Esophagus squamous epithelium (tissue), 5 donors: ENCODE data around the gene PIK3C2G. TPM values are rescaled to one million over a fixed set of nuclear protein-coding genes. Genes with fewer than 3 reads are reported as not detected.

Experiments
- DNase-seq: peaks from one replicate; lab custom pipeline; 2025; lab: John Stamatoyannopoulos, UW
- H3K27ac ChIP-seq, 4 donors: fragments of 200-600 bp; sonication (generic); one replicate each; pipeline ENCODE4 v1.5.1; 2016 to 2019; ENCODE audit warnings: mild to moderate bottlenecking in 1 of 4
- H3K27me3 ChIP-seq, 4 donors: fragments of 200-600 bp; sonication (generic); 1 replicate in 3 of 4; 2 replicates in 1 of 4; pipeline versions ENCODE4 v1.5.1 to v1.6.0; 2017 to 2021; ENCODE audit warnings: antibody characterized with exemption in 1 of 4
- H3K36me3 ChIP-seq, 3 donors: fragments of 200-600 bp; sonication (generic); one replicate each; pipeline ENCODE4 v1.5.1; 2016 to 2019
- H3K4me1 ChIP-seq, 3 donors: fragments of 200-600 bp; sonication (generic); one replicate each; pipeline ENCODE4 v1.5.1; 2017 to 2019
- H3K4me3 ChIP-seq, 4 donors: fragments of 200-600 bp; sonication (generic); 1 replicate in 3 of 4; 2 replicates in 1 of 4; pipeline ENCODE4 v1.5.1; 2016 to 2019; ENCODE audit warnings: mild to moderate bottlenecking in 2 of 4, moderate library complexity in 1 of 4
- H3K9me3 ChIP-seq, 3 donors: fragments of 200-600 bp; sonication (generic); one replicate each; pipeline ENCODE4 v1.5.1; 2016 to 2019
- POLR2A ChIP-seq, 4 donors: fragments of 450-650 bp; IDR thresholded peaks; one replicate each; pipeline ENCODE4 v1.6.1; 2017; ENCODE audit warnings: antibody characterized with exemption in 4 of 4, mild to moderate bottlenecking in 4 of 4, moderate library complexity in 3 of 4
- WGBS, 2 donors: methylation state at CpG; one replicate each; pipeline ENCODE4 v1.1.5; 2018; 5-methylcytosine and 5-hydroxymethylcytosine counted together
- intact Hi-C: fragments of 100-400 bp; cut with DNase I; formaldehyde crosslinking; loops from one replicate; pipeline ENCODE4 v1.15.0; 2022
- total RNA-seq, 4 donors: library from RNA; depleted of rRNA; stranded (reverse); fragments of >200 nt; gene quantifications; one replicate each; pipeline ENCODE4 v1.1.0, GENCODE V29; 2016
- TF ChIP-seq, protein P1 (sequence below), 6 experiments: fragments of 450-650 bp in 4 of 6; fragments of 200-600 bp in 2 of 6; sonication (generic) in 2 of 6; IDR thresholded peaks; one replicate each; pipeline ENCODE4 v1.5.1; 2016 to 2019; ENCODE audit warnings: antibody characterized with exemption in 6 of 6, mild to moderate bottlenecking in 4 of 6, moderate library complexity in 4 of 6
- donor health status: DM: yes; HTN: yes; CAD: no.

The PIK3C2G gene
- total RNA-seq, 4 donors from 2014 or later = 3.5 to 12.6 (median 7.2) TPM

DNA sequence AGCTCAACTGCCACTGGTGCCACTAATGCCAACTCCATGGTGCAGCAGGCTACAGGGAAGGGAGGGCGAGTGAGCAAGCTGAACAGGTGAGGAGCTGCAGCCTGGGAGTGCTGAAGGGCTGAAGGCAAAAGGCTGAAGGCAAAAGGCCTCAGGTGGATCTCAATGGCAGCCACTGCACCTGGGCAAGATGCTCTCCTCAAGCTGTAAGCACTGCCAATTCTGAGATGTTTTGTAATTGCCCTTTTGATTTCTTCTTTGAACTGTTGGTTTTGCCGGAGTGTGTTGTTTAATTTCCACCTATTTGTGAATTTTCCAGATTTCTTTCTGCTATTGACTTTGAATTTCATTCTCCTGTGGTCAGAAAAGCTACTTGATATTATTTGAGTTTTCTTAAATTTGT is 97.6 kb downstream of the PIK3C2G start:
- TF ChIP-seq, protein P1, sequence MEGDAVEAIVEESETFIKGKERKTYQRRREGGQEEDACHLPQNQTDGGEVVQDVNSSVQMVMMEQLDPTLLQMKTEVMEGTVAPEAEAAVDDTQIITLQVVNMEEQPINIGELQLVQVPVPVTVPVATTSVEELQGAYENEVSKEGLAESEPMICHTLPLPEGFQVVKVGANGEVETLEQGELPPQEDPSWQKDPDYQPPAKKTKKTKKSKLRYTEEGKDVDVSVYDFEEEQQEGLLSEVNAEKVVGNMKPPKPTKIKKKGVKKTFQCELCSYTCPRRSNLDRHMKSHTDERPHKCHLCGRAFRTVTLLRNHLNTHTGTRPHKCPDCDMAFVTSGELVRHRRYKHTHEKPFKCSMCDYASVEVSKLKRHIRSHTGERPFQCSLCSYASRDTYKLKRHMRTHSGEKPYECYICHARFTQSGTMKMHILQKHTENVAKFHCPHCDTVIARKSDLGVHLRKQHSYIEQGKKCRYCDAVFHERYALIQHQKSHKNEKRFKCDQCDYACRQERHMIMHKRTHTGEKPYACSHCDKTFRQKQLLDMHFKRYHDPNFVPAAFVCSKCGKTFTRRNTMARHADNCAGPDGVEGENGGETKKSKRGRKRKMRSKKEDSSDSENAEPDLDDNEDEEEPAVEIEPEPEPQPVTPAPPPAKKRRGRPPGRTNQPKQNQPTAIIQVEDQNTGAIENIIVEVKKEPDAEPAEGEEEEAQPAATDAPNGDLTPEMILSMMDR (IDR thresholded peaks at IDR 0.05) = no peak
- no peak for TF ChIP-seq POLR2A (IDR thresholded peaks at IDR 0.05)
- Histone ChIP-seq H3K27ac (no peak overlapping the region), H3K36me3 (peaks cover 0 to 14% (median 0%) of the 10 kb centered on the region in 3 donors), H3K4me3 (no peak overlapping the region), H3K27me3 (no peaks in the 10 kb centered on the region), H3K4me1 (no peaks in the 10 kb centered on the region), H3K9me3 (no peaks in the 10 kb centered on the region)
- intact Hi-C loops = no loop called here
- WGBS, 2 donors = 62 to 73% methylated on average over 2 of the region's 2 CpGs
- DNase-seq = no peak

GRCh38 chr12:18361433-18361832 is 100.1 kb downstream of the PIK3C2G start:
- TF ChIP-seq POLR2A (IDR thresholded peaks at IDR 0.05) = no peak
- TF ChIP-seq, protein P1 (IDR thresholded peaks at IDR 0.05) = no peak
- no peaks in the 10 kb centered on the region for H3K4me1 ChIP-seq
- intact Hi-C loops = no loop called here

GRCh38 chr12:18363321-18363720 is 102.0 kb downstream of the PIK3C2G start:
- 74 to 89% methylated on average over 2 of the region's 2 CpGs for WGBS, 2 donors
- Histone ChIP-seq H3K9me3 (no peaks in the 10 kb centered on the region), H3K27ac (no peak overlapping the region), H3K4me1 (no peaks in the 10 kb centered on the region), H3K4me3 (no peak overlapping the region), H3K27me3 (no peaks in the 10 kb centered on the region), H3K36me3 (peaks cover 0 to 14% (median 0%) of the 10 kb centered on the region in 3 donors)
- no peak for TF ChIP-seq POLR2A (IDR thresholded peaks at IDR 0.05)
- TF ChIP-seq, protein P1 (IDR thresholded peaks at IDR 0.05) = no peak
- intact Hi-C loops = no loop called here
- no peak for DNase-seq

More at GRCh38 chr12:18361433-18361832, 100.1 kb downstream of the PIK3C2G start:
- Histone ChIP-seq H3K9me3 (no peaks in the 10 kb centered on the region), H3K4me3 (no peak overlapping the region), H3K27me3 (no peaks in the 10 kb centered on the region), H3K36me3 (peaks cover 0 to 14% (median 0%) of the 10 kb centered on the region in 3 donors), H3K27ac (no peak overlapping the region)
- DNase-seq = no peak

DNA sequence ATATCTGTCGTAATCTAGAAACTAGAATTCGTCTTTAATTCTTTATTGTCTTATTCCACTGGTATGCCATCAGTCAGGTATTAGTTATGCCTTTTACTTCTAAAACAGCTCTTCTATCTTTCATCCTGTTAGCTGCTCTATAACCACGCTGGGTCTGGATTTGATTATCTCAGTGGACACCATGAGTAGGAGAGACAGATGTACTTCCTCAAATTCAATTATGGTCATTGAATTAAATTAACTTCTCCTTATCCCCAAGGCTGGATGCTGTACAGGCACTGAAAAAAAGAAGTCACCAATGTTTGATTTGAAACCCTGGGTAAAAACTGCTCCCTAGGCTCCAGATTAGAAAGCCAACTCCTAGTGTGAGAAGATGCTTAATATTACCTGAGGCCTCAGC is 107.3 kb downstream of the PIK3C2G start:
- no peak overlapping the region for H3K27ac ChIP-seq
- peaks cover 0 to 2% (median 0%) of the 10 kb centered on the region in 3 donors for H3K36me3 ChIP-seq
- WGBS, 2 donors = 90 to 91% methylated on average over 3 of the region's 3 CpGs
- no peak for DNase-seq
- TF ChIP-seq, protein P1 (IDR thresholded peaks at IDR 0.05) = no peak
- TF ChIP-seq POLR2A (IDR thresholded peaks at IDR 0.05) = no peak
- no peaks in the 10 kb centered on the region for H3K27me3 ChIP-seq
- intact Hi-C loops = no loop called here
- no peaks in the 10 kb centered on the region for H3K4me1 ChIP-seq
- H3K4me3 ChIP-seq = no peak overlapping the region
- H3K9me3 ChIP-seq = no peaks in the 10 kb centered on the region

DNA sequence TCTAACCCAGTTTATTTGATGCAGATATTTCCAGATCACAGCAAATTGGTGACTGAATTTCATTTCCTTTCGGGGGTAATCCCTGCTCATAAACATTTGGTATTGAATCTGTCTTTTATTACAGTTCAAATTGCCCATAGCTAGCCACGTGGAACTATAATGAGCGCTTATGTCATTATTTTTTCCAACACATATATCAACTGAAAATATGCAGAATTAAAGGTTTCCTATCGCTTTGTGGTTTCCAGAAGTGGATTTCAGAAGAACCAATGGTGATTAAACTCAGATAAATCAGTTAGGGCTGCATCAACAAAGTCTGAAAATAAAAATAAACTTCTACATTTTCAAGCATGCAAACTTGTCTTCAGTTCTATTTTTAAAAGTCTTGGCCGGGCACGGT is 111.9 kb downstream of the PIK3C2G start:
- Histone ChIP-seq H3K27ac (no peak overlapping the region), H3K9me3 (peaks cover 0 to 9% (median 0%) of the 10 kb centered on the region in 3 donors), H3K36me3 (peaks cover 0 to 12% (median 0%) of the 10 kb centered on the region in 3 donors), H3K4me1 (no peaks in the 10 kb centered on the region), H3K4me3 (no peak overlapping the region), H3K27me3 (no peaks in the 10 kb centered on the region)
- TF ChIP-seq, protein P1 (IDR thresholded peaks at IDR 0.05) = no peak
- TF ChIP-seq POLR2A (IDR thresholded peaks at IDR 0.05) = no peak
- intact Hi-C loops = no loop called here
- WGBS, 2 donors = 59 to 68% methylated on average over 6 of the region's 6 CpGs
- DNase-seq = no peak
